Measurements from ENCODE around the gene SNAPC3. TPM values are rescaled to one million over a fixed set of nuclear protein-coding genes. Genes with fewer than 3 reads are reported as not detected.

SNAPC3 gene
- polyA plus RNA-seq, 1 donor from 2014 or later: 96.6 TPM

DNA sequence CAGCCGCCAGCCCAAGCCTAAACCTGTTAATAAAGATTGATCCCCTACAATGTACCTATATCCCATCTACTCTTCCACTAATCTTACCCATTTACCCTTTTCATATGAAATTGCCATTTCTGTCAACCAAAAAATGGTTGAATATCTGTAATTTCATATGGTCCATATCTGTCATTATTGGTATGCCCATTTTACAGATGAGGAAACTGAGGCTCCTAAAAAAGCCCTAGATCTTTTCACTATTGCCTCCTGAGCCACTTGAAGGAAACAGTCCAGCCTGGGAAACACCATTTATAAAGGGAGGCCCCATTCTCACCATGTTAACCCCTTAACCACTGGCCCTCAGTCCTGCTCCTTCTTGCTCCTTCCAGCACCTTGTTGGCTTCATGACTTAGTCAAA lies 41.2 kb upstream of the SNAPC3 start:
- Histone ChIP-seq H3K27ac (ENCODE audit: low read length) (no peak overlapping the region), H3K79me2 (replicated peaks; ENCODE audit: insufficient read depth, low read length) (no peaks in the 10 kb centered on the region), H3K9ac (ENCODE audit: low read length) (no peak overlapping the region), H3K9me2 (ENCODE audit: insufficient read depth, low read length) (no peaks in the 10 kb centered on the region), H2AFZ (ENCODE audit: low read depth, low read length) (no peak overlapping the region), H3F3A (ENCODE audit: insufficient read depth, low read length, poor library complexity, severe bottlenecking) (no peaks in the 10 kb centered on the region), H4K20me1 (ENCODE audit: insufficient read depth) (no peaks in the 10 kb centered on the region), H3K9me3 (ENCODE audit: low read length) (no peaks in the 10 kb centered on the region), H3K4me2 (ENCODE audit: low read length) (no peak overlapping the region), H3K4me3 (ENCODE audit: low read length) (no peak overlapping the region), H3K27me3 (ENCODE audit: insufficient read depth, low read depth, low read length) (no peaks in the 10 kb centered on the region), H3K36me3 (ENCODE audit: insufficient read depth, low read length) (no peaks in the 10 kb centered on the region)
- no peak for TF ChIP-seq EP300 (conservative IDR thresholded peaks at IDR 0.05; ENCODE audit: poor library complexity, severe bottlenecking)
- no peak for TF ChIP-seq CTCF (IDR thresholded peaks at IDR 0.05; ENCODE audit: poor library complexity, severe bottlenecking)
- TF ChIP-seq EZH2 (IDR thresholded peaks at IDR 0.05; ENCODE audit: borderline replicate concordance, insufficient read depth, low read length, poor library complexity, severe bottlenecking): no peak
- no peak for TF ChIP-seq SMC3 (conservative IDR thresholded peaks at IDR 0.05; ENCODE audit: poor library complexity)
- TF ChIP-seq, protein P1, sequence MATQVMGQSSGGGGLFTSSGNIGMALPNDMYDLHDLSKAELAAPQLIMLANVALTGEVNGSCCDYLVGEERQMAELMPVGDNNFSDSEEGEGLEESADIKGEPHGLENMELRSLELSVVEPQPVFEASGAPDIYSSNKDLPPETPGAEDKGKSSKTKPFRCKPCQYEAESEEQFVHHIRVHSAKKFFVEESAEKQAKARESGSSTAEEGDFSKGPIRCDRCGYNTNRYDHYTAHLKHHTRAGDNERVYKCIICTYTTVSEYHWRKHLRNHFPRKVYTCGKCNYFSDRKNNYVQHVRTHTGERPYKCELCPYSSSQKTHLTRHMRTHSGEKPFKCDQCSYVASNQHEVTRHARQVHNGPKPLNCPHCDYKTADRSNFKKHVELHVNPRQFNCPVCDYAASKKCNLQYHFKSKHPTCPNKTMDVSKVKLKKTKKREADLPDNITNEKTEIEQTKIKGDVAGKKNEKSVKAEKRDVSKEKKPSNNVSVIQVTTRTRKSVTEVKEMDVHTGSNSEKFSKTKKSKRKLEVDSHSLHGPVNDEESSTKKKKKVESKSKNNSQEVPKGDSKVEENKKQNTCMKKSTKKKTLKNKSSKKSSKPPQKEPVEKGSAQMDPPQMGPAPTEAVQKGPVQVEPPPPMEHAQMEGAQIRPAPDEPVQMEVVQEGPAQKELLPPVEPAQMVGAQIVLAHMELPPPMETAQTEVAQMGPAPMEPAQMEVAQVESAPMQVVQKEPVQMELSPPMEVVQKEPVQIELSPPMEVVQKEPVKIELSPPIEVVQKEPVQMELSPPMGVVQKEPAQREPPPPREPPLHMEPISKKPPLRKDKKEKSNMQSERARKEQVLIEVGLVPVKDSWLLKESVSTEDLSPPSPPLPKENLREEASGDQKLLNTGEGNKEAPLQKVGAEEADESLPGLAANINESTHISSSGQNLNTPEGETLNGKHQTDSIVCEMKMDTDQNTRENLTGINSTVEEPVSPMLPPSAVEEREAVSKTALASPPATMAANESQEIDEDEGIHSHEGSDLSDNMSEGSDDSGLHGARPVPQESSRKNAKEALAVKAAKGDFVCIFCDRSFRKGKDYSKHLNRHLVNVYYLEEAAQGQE (IDR thresholded peaks at IDR 0.05; ENCODE audit: borderline replicate concordance): no peak
- no peak for TF ChIP-seq RAD21 (conservative IDR thresholded peaks at IDR 0.05)
- no peak for TF ChIP-seq POLR2AphosphoS5 (IDR thresholded peaks at IDR 0.05)
- no peak for TF ChIP-seq MXI1 (conservative IDR thresholded peaks at IDR 0.05; ENCODE audit: poor library complexity, severe bottlenecking)
- TF ChIP-seq TAF1 (IDR thresholded peaks at IDR 0.05; ENCODE audit: low read depth): no peak

- Histone ChIP-seq H2AFZ (ENCODE audit: low read depth, low read length) (no peak overlapping the region), H3K79me2 (replicated peaks; ENCODE audit: insufficient read depth, low read length) (no peaks in the 10 kb centered on the region), H4K20me1 (ENCODE audit: insufficient read depth) (no peaks in the 10 kb centered on the region), H3K9ac (ENCODE audit: low read length) (no peak overlapping the region), H3K4me3 (ENCODE audit: low read length) (no peak overlapping the region), H3K9me2 (ENCODE audit: insufficient read depth, low read length) (no peaks in the 10 kb centered on the region), H3K27me3 (ENCODE audit: insufficient read depth, low read depth, low read length) (no peaks in the 10 kb centered on the region), H3K9me3 (ENCODE audit: low read length) (no peaks in the 10 kb centered on the region), H3K4me2 (ENCODE audit: low read length) (no peak overlapping the region), H3K36me3 (ENCODE audit: insufficient read depth, low read length) (no peaks in the 10 kb centered on the region), H3K27ac (ENCODE audit: low read length) (no peak overlapping the region), H3F3A (ENCODE audit: insufficient read depth, low read length, poor library complexity, severe bottlenecking) (no peaks in the 10 kb centered on the region)
- TF ChIP-seq POLR2AphosphoS5 (IDR thresholded peaks at IDR 0.05): no peak
- no peak for TF ChIP-seq SMC3 (conservative IDR thresholded peaks at IDR 0.05; ENCODE audit: poor library complexity)
- TF ChIP-seq EP300 (conservative IDR thresholded peaks at IDR 0.05; ENCODE audit: poor library complexity, severe bottlenecking): no peak
- no peak for TF ChIP-seq CTCF (IDR thresholded peaks at IDR 0.05; ENCODE audit: poor library complexity, severe bottlenecking)
- no peak for TF ChIP-seq RAD21 (conservative IDR thresholded peaks at IDR 0.05)
- no peak for TF ChIP-seq EZH2 (IDR thresholded peaks at IDR 0.05; ENCODE audit: borderline replicate concordance, insufficient read depth, low read length, poor library complexity, severe bottlenecking)
- no peak for TF ChIP-seq MXI1 (conservative IDR thresholded peaks at IDR 0.05; ENCODE audit: poor library complexity, severe bottlenecking)
- TF ChIP-seq TAF1 (IDR thresholded peaks at IDR 0.05; ENCODE audit: low read depth): no peak
- TF ChIP-seq, protein P1 (IDR thresholded peaks at IDR 0.05; ENCODE audit: borderline replicate concordance): no peak
Observed at GRCh38 chr9:15386465-15386864, 36.2 kb upstream of the SNAPC3 start.
